Astrocyte (in vitro differentiated cells and primary cell): ENCODE measurements around the gene CACHD1. TPM values are rescaled to one million over a fixed set of nuclear protein-coding genes. Genes with fewer than 3 reads are reported as not detected.
A peak's percentile ranks its signal among the peaks of the same experiment; 100 is the strongest.
"Not testable (repeated sequence)": the region's sequence is repeated elsewhere in the genome, so short reads cannot be mapped to it uniquely, and the experiment has no call there.

ENCODE experiments used
- DNase-seq: peaks from one replicate; pipeline ENCODE4 v3.0.0-alpha.2; 2010; ENCODE audit warnings: low read depth
- FAIRE-seq: peaks from 2 replicates; lab custom pipeline; 2011; peaks lifted over from hg19 to GRCh38; lab: Jason Lieb, UNC
- H2AFZ ChIP-seq: 2 replicates; pipeline ENCODE4 v1.6.0; 2012; ENCODE audit warnings: low read depth, low read length, inconsistent platforms
- H3K27ac ChIP-seq: 2 replicates; pipeline ENCODE4 v1.5.1; 2011; ENCODE audit warnings: low read depth, low read length, inconsistent platforms
- H3K27me3 ChIP-seq: 2 replicates; pipeline ENCODE4 v1.6.0; 2011; ENCODE audit warnings: low read length, inconsistent platforms; ENCODE audit not compliant: insufficient read depth
- H3K36me3 ChIP-seq: 2 replicates; pipeline ENCODE4 v1.5.1; 2011; ENCODE audit warnings: low read length, inconsistent platforms; ENCODE audit not compliant: insufficient read depth
- H3K4me1 ChIP-seq: 2 replicates; pipeline ENCODE4 v1.5.1; 2011; ENCODE audit warnings: low read length, inconsistent platforms; ENCODE audit not compliant: insufficient read depth
- H3K4me2 ChIP-seq: 2 replicates; pipeline ENCODE4 v1.6.0; 2012; ENCODE audit warnings: low read length, inconsistent platforms
- H3K4me3 ChIP-seq: 2 replicates; pipeline ENCODE4 v1.5.1; 2011; ENCODE audit warnings: low read depth, mild to moderate bottlenecking, low read length, inconsistent platforms; ENCODE audit not compliant: insufficient read depth
- H3K79me2 ChIP-seq: 2 replicates; pipeline ENCODE4 v1.6.0; 2012; ENCODE audit warnings: mild to moderate bottlenecking, low read length, inconsistent platforms; ENCODE audit not compliant: insufficient read depth
- H3K9ac ChIP-seq: 2 replicates; pipeline ENCODE4 v1.6.0; 2012; ENCODE audit warnings: mild to moderate bottlenecking, low read length, inconsistent platforms
- H3K9me3 ChIP-seq: 2 replicates; pipeline ENCODE4 v1.5.1; 2012; ENCODE audit warnings: low read depth, mild to moderate bottlenecking, low read length, inconsistent platforms; ENCODE audit not compliant: insufficient read depth
- H4K20me1 ChIP-seq: 2 replicates; pipeline ENCODE4 v1.6.0; 2012; ENCODE audit warnings: low read length, inconsistent platforms; ENCODE audit not compliant: insufficient read depth
- H3K27ac Mint-ChIP-seq: one replicate; pipeline ENCODE4 v1.8.0; 2021; ENCODE audit warnings: mild to moderate bottlenecking, mixed read lengths; ENCODE audit not compliant: unreplicated experiment
- H3K27me3 Mint-ChIP-seq: one replicate; pipeline ENCODE4 v1.8.0; 2021; ENCODE audit warnings: low read depth, mixed read lengths; ENCODE audit not compliant: unreplicated experiment
- H3K36me3 Mint-ChIP-seq: one replicate; pipeline ENCODE4 v1.8.0; 2021; ENCODE audit warnings: low read depth, mixed read lengths; ENCODE audit not compliant: unreplicated experiment
- H3K4me1 Mint-ChIP-seq: one replicate; pipeline ENCODE4 v1.8.0; 2021; ENCODE audit warnings: low read depth, mixed read lengths; ENCODE audit not compliant: unreplicated experiment
- H3K4me3 Mint-ChIP-seq: one replicate; pipeline ENCODE4 v1.8.0; 2021; ENCODE audit warnings: mild to moderate bottlenecking, moderate library complexity, mixed read lengths; ENCODE audit not compliant: unreplicated experiment
- H3K9me3 Mint-ChIP-seq: one replicate; pipeline ENCODE4 v1.8.0; 2021; ENCODE audit warnings: mild to moderate bottlenecking, mixed read lengths; ENCODE audit not compliant: unreplicated experiment
- EZH2 ChIP-seq: IDR thresholded peaks from 2 replicates; pipeline ENCODE4 v1.6.1; 2012; ENCODE audit warnings: mild to moderate bottlenecking, low read length, inconsistent platforms; ENCODE audit not compliant: insufficient read depth
- total RNA-seq: library from RNA; stranded (reverse); gene quantifications from 2 replicates; pipeline ENCODE4 v1.2.1, GENCODE V29; 2021
- TF ChIP-seq, protein P1 (sequence below): IDR thresholded peaks from 2 replicates; pipeline ENCODE4 v1.5.1; 2011; ENCODE audit warnings: low read depth, mild to moderate bottlenecking, inconsistent platforms, low read length, moderate library complexity; ENCODE audit not compliant: insufficient read depth

Gene CACHD1
- total RNA-seq, 1 donor from 2014 or later, result 21.2 TPM

- peak overlapping the region; percentile 47 for H3K9ac ChIP-seq
- no peak overlapping the region for H3K4me3 ChIP-seq
- H3K4me1 ChIP-seq, result peaks cover 4% of the 10 kb centered on the region
- TF ChIP-seq, protein P1, sequence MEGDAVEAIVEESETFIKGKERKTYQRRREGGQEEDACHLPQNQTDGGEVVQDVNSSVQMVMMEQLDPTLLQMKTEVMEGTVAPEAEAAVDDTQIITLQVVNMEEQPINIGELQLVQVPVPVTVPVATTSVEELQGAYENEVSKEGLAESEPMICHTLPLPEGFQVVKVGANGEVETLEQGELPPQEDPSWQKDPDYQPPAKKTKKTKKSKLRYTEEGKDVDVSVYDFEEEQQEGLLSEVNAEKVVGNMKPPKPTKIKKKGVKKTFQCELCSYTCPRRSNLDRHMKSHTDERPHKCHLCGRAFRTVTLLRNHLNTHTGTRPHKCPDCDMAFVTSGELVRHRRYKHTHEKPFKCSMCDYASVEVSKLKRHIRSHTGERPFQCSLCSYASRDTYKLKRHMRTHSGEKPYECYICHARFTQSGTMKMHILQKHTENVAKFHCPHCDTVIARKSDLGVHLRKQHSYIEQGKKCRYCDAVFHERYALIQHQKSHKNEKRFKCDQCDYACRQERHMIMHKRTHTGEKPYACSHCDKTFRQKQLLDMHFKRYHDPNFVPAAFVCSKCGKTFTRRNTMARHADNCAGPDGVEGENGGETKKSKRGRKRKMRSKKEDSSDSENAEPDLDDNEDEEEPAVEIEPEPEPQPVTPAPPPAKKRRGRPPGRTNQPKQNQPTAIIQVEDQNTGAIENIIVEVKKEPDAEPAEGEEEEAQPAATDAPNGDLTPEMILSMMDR, result no peak
- TF ChIP-seq EZH2, result no peak
- Mint-ChIP-seq H3K4me3 (peak overlapping the region; percentile 78), H3K27me3 (no peaks in the 10 kb centered on the region), H3K36me3 (no peaks in the 10 kb centered on the region), H3K9me3 (peaks cover 2% of the 10 kb centered on the region), H3K4me1 (peaks cover 38% of the 10 kb centered on the region), H3K27ac (peak overlapping the region; percentile 54)
- H3K79me2 ChIP-seq, result peaks cover 7% of the 10 kb centered on the region
- H3K9me3 ChIP-seq, result no peaks in the 10 kb centered on the region
- peak overlapping the region; percentile 65 for H2AFZ ChIP-seq
- DNase-seq, result no peak
- H4K20me1 ChIP-seq, result no peaks in the 10 kb centered on the region
- no peaks in the 10 kb centered on the region for H3K27me3 ChIP-seq
- H3K36me3 ChIP-seq, result no peaks in the 10 kb centered on the region
- peak overlapping the region; percentile 81 for H3K4me2 ChIP-seq
- no peak for FAIRE-seq
- no peak overlapping the region for H3K27ac ChIP-seq
Observed at GRCh38 chr1:64505944-64506655, 36.2 kb downstream of the CACHD1 start.

GRCh38 chr1:64508629-64509028 is 38.7 kb downstream of the CACHD1 start:
- no peak overlapping the region for H3K27ac Mint-ChIP-seq
- H3K27ac ChIP-seq, result no peak overlapping the region
- H3K4me1 Mint-ChIP-seq, result peaks cover 37% of the 10 kb centered on the region
- H3K79me2 ChIP-seq, result peaks cover 10% of the 10 kb centered on the region
- DNase-seq (no peak), FAIRE-seq (no peak)
- H3K36me3 ChIP-seq, result no peaks in the 10 kb centered on the region
- no peak overlapping the region for H3K4me3 Mint-ChIP-seq
- no peaks in the 10 kb centered on the region for H4K20me1 ChIP-seq
- no peak overlapping the region for H3K9ac ChIP-seq
- no peak overlapping the region for H3K4me3 ChIP-seq
- H3K36me3 Mint-ChIP-seq, result no peaks in the 10 kb centered on the region
- H3K9me3 ChIP-seq, result no peaks in the 10 kb centered on the region
- TF ChIP-seq EZH2, result no peak
- TF ChIP-seq, protein P1, result no peak
- no peaks in the 10 kb centered on the region for H3K27me3 Mint-ChIP-seq
- no peaks in the 10 kb centered on the region for H3K27me3 ChIP-seq
- no peak overlapping the region for H3K4me2 ChIP-seq
- no peak overlapping the region for H2AFZ ChIP-seq
- H3K4me1 ChIP-seq, result peaks cover 5% of the 10 kb centered on the region
- H3K9me3 Mint-ChIP-seq, result peaks cover 2% of the 10 kb centered on the region

DNA sequence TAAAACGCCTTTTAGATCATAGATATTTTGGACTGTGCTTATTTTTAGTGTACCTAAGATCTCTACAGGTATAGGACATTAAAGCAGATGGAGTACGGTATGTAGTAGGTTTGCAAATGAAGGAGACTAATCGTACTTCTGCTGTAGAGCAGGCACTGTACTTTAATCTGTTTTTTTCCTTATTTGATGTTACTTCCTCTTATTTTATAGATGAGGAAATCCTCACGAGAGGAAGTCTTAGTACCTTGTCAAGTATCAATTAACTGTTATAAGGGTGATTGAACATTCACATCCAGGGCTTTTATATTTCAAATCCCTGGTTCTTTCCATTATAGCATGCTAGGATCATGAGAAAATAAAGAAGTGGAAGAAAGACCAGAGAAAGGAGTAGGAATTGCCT is 41.1 kb downstream of the CACHD1 start:
- Mint-ChIP-seq H3K27ac (no peak overlapping the region), H3K9me3 (no peaks in the 10 kb centered on the region), H3K4me3 (no peak overlapping the region), H3K27me3 (no peaks in the 10 kb centered on the region), H3K4me1 (peaks cover 50% of the 10 kb centered on the region), H3K36me3 (no peaks in the 10 kb centered on the region)
- TF ChIP-seq, protein P1, result no peak
- no peak for TF ChIP-seq EZH2
- H2AFZ ChIP-seq, result no peak overlapping the region
- peaks cover 20% of the 10 kb centered on the region for H3K4me1 ChIP-seq
- no peak overlapping the region for H3K4me2 ChIP-seq
- no peaks in the 10 kb centered on the region for H3K9me3 ChIP-seq
- H3K27me3 ChIP-seq, result no peaks in the 10 kb centered on the region
- peaks cover 10% of the 10 kb centered on the region for H3K79me2 ChIP-seq
- H3K27ac ChIP-seq, result no peak overlapping the region
- no peak overlapping the region for H3K9ac ChIP-seq
- H4K20me1 ChIP-seq, result no peaks in the 10 kb centered on the region
- DNase-seq, result no peak
- no peak for FAIRE-seq
- no peaks in the 10 kb centered on the region for H3K36me3 ChIP-seq
- H3K4me3 ChIP-seq, result no peak overlapping the region

DNA sequence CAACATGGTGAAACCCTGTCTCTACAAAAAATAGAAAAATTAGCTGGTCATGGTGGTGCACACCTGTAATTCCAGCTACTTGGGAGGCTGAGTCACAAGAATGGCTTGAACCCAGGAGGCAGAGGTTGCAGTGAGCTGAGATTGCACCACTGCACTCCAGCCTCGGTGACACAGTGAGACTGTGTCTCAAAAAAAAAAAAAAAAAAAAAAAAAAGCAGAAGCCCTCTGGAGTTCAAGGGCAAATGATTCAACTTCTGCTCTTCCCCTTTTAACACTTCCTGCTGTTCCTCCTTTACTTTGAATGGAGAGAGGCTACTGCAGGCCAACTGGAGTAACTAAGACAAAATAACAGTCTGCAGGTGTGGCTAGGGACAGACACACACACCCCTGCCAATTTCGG is 42.3 kb downstream of the CACHD1 start:
- H2AFZ ChIP-seq, H3K36me3 Mint-ChIP-seq, DNase-seq, H3K27ac ChIP-seq, H3K9ac ChIP-seq, H3K4me3 Mint-ChIP-seq, H3K9me3 ChIP-seq, H4K20me1 ChIP-seq, FAIRE-seq, H3K27me3 ChIP-seq, H3K9me3 Mint-ChIP-seq, H3K27me3 Mint-ChIP-seq, H3K4me3 ChIP-seq, H3K36me3 ChIP-seq, H3K4me2 ChIP-seq: not testable (repeated sequence)
- Histone ChIP-seq H3K79me2 (peaks cover 10% of the 10 kb centered on the region), H3K4me1 (peaks cover 32% of the 10 kb centered on the region)
- H3K4me1 Mint-ChIP-seq, result peaks cover 52% of the 10 kb centered on the region
- H3K27ac Mint-ChIP-seq, result peak overlapping the region; percentile 48
